D721Med (cell line): Measurements from ENCODE around the gene DBT.
"Not testable (repeated sequence)": the region's sequence is repeated elsewhere in the genome, so short reads cannot be mapped to it uniquely, and the experiment has no call there.

Experiments used
- DNase-seq: peaks from one replicate; pipeline ENCODE4 v3.0.0; 2011; ENCODE audit warnings: low spot score; ENCODE audit not compliant: insufficient read length
- FAIRE-seq: peaks from 2 replicates; lab custom pipeline; 2011; peaks lifted over from hg19 to GRCh38; lab: Jason Lieb, UNC
- CTCF ChIP-seq: IDR thresholded peaks from 2 replicates; pipeline ENCODE4 v1.5.1; 2012; ENCODE audit warnings: mild to moderate bottlenecking, control low read depth; ENCODE audit not compliant: insufficient read depth; ENCODE audit errors: missing control alignments

The DBT gene

GRCh38 chr1:100265931-100266740 is 16.5 kb upstream of the DBT start, which contains the start of gene RTCA:
TSS of gene RTCA (plus strand) at chr1:100266216. CDS start at chr1:100266376, 160 bp downstream.
- TF ChIP-seq CTCF: no peak
- FAIRE-seq (no peak), DNase-seq (peak; percentile 41)

- DNase-seq (no peak), FAIRE-seq (no peak)
- TF ChIP-seq CTCF: no peak
These were observed 15.9 kb upstream of the DBT start for GRCh38 chr1:100265562-100265930.

GRCh38 chr1:100264081-100264480 is 14.4 kb upstream of the DBT start:
- not testable (repeated sequence) for DNase-seq, FAIRE-seq

- no peak for TF ChIP-seq CTCF
- no peak for FAIRE-seq
- DNase-seq: no peak
These were observed 12.1 kb upstream of the DBT start for GRCh38 chr1:100261686-100262085.

- FAIRE-seq, DNase-seq: not testable (repeated sequence)
These were observed 8.8 kb upstream of the DBT start for GRCh38 chr1:100258427-100258826.

GRCh38 chr1:100256273-100256672 is 6.6 kb upstream of the DBT start:
- not testable (repeated sequence) for DNase-seq, FAIRE-seq

GRCh38 chr1:100253552-100253951 is 3.9 kb upstream of the DBT start:
- DNase-seq: no peak
- TF ChIP-seq CTCF: no peak
- no peak for FAIRE-seq

- TF ChIP-seq CTCF: no peak
- DNase-seq: no peak
- no peak for FAIRE-seq
These were observed 3.3 kb upstream of the DBT start for GRCh38 chr1:100252901-100253300.

GRCh38 chr1:100250807-100251206 is 1.2 kb upstream of the DBT start:
- no peak for TF ChIP-seq CTCF
- DNase-seq (no peak), FAIRE-seq (no peak)
